Measurements from ENCODE around the gene CAVIN2.

- TF ChIP-seq MYC (IDR thresholded peaks at IDR 0.05; ENCODE audit: low read depth, low read length) (no peak), CTCF (IDR thresholded peaks at IDR 0.05; ENCODE audit: extremely low read depth in 1 of 2, insufficient read depth in 1 of 2, low read depth in 1 of 2, low read length in 2 of 2) (no peak), JUN (IDR thresholded peaks at IDR 0.05; ENCODE audit: borderline replicate concordance, insufficient read depth, insufficient read length, low read depth) (no peak), EZH2 (IDR thresholded peaks at IDR 0.05; ENCODE audit: borderline replicate concordance, low read depth, low read length, severe bottlenecking) (no peak)
Measured at GRCh38 chr2:191866195-191866594, 19.3 kb upstream of the CAVIN2 start.
